ENCODE measurements around the gene TAOK3.

Gene TAOK3

GRCh38 chr12:118212606-118213005 is 160.1 kb downstream of the TAOK3 start:
- no peak for DNase-seq (ENCODE audit: low spot score)

- no peak for DNase-seq (ENCODE audit: low spot score)
Observed at GRCh38 chr12:118206107-118206412, 166.6 kb downstream of the TAOK3 start.

DNA sequence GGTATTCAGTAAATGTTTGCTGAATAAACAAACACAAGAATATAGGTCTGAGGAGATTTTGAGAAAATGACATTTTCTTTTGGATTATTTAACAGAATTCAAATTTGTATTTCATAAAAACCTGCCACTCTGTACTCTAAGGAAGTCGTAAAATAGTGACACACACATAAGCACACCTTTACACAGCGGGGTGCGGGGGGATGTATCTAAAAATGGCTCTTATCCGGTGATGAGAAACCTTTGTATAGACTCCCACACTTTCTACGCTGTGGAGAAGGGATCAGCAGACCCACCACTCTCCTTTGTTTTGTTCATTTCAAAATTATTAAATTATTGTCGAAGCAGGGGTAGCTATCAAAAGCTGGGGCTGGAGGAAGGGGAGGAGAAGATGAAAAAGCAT is 178.7 kb downstream of the TAOK3 start:
- no peak for DNase-seq (ENCODE audit: low spot score)

DNA sequence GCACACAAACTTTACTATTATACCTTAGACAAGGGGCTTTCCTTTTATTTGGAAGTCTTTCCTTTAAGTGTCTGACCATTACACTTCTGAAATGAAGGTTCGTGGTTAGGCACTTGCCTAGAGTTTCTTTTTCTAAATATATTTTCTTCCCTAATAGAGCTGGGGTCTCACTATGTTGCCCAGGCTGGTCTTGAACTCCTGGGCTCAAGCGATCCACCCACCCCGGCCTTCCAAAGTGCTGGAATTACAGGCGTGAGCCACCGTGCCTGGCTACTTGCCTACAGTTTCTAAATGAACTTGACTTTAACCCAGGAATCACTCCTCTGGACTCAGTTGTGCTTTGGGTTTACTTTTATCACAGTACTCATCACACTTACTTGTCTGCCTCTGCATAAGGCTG is 179.2 kb downstream of the TAOK3 start:
- DNase-seq (ENCODE audit: low spot score), result no peak

DNA sequence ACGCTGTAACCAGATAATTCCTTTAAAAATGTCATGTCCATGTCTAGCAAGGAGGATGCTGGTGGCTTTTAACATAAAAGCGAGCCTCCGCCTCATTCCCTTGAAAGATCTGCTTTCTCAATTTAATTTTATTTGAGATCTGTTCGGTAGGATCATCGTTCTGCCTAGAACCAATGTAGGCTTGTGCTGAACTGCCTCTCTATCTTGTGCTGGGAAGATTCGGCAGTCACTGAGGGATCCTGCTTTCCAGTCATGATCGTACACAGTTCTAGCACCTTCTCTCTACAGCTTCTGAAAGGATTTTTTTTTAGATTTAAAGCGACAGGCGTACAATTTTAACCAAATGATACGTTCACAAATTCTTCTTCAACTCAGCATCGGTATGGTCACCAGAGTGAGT is 182.4 kb downstream of the TAOK3 start:
- no peak for DNase-seq (ENCODE audit: low spot score)

GRCh38 chr12:118189741-118190191 is 182.9 kb downstream of the TAOK3 start:
- no peak for DNase-seq (ENCODE audit: low spot score)

DNA sequence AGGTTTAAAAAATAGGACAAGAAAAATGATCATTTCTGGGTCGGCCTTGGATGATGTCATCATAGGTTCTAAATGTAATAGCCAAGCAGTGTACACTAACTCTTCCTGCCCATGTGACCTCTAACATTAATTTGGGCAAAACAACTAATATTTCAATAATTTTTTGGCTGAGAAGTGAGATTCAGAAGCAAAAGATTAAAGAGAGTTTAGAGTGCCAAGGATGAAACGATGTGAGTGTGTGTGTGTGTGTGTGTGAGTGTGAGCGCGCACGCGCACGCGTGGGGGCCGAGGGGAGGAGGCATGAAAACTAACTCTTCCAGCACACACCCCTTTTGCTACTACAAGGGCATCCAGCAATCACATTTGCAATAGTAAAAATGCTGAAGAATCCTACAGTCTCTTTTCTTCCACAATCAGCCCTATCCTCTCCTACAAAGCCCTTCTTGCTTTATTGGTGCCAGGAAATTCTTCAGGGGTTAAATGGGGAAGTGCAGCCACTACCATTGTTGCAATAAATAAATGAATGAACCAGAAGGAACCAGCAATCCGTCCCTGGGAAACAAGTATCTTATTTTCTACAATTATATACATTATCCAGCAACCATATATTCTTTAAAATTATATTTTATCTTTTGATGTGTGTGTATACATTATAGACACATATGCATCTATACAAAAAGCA is 183.9 kb downstream of the TAOK3 start:
- DNase-seq (ENCODE audit: low spot score), result no peak

DNA sequence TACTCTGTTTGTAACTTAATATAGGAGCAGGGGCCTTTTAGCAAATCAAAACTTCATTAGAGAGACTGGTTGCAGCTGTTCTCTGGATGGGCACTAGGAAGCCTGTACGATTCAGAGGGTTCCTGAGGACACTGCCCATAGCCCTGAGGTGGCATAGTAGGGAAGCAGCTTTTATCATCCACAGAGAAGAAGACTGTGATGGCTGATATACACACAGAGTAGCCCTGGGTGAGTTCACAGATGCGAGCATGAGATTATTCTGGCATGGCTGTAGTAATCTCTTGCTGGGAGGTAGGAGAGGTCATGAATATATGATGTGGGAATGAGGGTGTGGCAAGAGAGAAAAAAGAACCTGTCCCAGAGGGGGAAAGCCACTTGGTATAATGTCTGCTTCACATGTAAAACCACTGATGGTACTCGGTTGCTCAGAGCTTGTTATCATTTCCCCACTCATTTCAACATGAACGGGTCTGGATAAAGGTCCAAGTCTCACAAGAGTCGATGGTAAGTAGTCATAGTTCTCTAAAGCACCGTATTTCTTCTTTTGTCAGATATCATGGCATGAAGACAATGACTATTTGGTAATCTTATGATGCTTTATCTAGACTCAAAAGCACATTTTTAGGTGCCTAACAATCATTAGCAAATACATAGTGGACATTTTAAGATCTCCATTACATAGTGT is 184.8 kb downstream of the TAOK3 start:
- no peak for DNase-seq (ENCODE audit: low spot score)

DNA sequence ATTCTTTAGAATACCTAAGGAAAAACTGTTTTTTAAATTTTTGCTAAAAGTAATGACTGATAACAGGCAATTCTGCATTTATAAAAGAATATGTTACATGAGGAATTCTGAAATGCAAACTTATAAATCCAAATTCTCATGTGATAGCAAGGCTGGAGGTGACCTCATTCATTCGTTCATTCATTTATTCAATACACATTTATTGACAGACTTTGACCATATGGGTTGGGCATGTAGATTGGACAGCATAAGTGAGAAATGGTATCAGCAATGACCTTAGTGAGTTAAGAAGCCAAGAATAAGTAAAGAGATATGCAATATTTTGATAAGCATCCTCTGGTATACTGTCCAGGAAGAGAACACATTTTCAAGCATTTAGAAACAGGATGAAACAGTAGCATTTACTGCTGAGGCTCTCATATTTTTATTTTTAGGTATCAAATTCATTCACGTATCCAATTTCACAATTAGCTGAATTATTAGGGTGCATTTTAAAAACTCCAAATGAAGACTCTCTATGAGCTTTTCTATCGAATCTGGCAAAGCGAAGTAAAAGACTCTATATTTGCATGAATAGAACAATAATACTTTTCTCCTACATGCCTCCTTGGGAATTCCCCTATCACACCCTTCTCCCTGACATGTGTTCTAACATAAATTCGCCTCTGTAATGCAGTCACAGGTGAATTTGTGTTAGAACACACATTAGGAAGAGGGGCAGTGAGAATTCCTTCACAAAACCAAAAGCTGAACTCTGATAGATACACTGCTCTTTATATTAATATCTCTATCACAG is 186.9 kb downstream of the TAOK3 start:
- DNase-seq (ENCODE audit: low spot score), result no peak

- DNase-seq (ENCODE audit: low spot score), result no peak
Observed at GRCh38 chr12:118183711-118184110, 189.0 kb downstream of the TAOK3 start.

- DNase-seq (ENCODE audit: low spot score), result no peak
Observed at GRCh38 chr12:118183155-118183554, 189.6 kb downstream of the TAOK3 start.

GRCh38 chr12:118175823-118176447 is 196.8 kb downstream of the TAOK3 start:
- no peak for DNase-seq (ENCODE audit: low spot score)

- no peak for DNase-seq (ENCODE audit: low spot score)
Observed at GRCh38 chr12:118166946-118167345, 205.8 kb downstream of the TAOK3 start.

GRCh38 chr12:118164798-118165486 is 207.8 kb downstream of the TAOK3 start:
- peak; percentile 23 for DNase-seq (ENCODE audit: low spot score)

DNA sequence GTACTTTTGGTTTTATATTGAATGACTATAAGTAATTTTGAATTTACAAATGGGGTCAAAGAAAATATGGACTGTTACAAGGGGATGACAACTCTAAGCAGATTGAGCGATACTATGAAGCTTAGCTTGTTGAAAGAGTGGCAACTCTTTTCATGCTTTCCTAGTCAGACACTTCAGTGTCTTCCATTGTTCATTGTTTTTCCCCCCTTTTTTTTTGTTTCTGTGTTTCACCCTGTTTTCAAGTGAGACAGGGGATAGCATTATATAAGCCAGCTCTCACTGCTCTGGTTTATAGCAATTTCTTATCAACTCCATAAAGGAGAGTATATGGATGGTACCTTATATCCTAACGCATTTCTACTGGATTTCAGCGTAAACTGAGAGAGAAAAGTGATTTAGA is 212.2 kb downstream of the TAOK3 start:
- no peak for DNase-seq (ENCODE audit: low spot score)

- DNase-seq (ENCODE audit: low spot score), result no peak
Observed at GRCh38 chr12:118151755-118152154, 221.0 kb downstream of the TAOK3 start.

DNA sequence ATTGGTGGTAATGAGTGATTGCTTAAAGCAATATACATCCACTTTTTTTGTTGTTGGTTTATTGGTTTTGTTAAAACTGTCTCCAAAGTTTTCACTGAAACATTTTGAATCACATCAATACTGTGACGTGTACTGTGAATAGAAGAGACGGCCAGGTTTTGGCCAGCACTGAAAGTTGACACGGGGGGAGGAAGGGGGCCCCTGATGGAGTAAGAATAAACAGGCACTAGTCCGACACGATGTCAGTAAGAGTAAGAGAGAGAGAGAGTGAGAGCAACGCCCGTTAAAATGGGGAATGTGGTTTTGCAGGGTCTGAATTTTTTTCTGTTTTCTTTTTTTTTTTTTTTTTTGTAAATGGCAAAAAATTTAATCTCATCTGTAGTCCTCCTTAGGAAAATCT is 222.1 kb downstream of the TAOK3 start:
- DNase-seq (ENCODE audit: low spot score), result no peak

DNA sequence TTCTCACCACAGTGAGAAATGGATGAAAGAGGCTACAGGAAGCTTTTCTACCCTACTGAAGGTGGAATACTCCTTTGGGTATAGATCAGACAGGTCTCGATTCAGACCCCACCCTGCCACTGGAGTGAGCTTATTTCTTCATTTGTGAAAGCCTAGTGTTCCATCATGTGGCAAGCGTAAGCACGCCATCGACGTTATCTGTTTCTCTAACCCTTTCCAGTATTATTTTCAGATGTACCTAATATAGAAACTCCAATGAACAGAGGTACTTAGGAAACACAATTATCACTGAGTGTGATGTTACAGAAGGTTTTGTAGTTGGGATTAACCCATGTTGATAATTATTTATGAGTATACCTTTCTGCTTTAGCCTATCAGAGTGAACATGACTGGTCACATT is 224.4 kb downstream of the TAOK3 start:
- DNase-seq (ENCODE audit: low spot score), result no peak

- no peak for DNase-seq (ENCODE audit: low spot score)
Observed at GRCh38 chr12:118145798-118146156, 226.9 kb downstream of the TAOK3 start.

DNA sequence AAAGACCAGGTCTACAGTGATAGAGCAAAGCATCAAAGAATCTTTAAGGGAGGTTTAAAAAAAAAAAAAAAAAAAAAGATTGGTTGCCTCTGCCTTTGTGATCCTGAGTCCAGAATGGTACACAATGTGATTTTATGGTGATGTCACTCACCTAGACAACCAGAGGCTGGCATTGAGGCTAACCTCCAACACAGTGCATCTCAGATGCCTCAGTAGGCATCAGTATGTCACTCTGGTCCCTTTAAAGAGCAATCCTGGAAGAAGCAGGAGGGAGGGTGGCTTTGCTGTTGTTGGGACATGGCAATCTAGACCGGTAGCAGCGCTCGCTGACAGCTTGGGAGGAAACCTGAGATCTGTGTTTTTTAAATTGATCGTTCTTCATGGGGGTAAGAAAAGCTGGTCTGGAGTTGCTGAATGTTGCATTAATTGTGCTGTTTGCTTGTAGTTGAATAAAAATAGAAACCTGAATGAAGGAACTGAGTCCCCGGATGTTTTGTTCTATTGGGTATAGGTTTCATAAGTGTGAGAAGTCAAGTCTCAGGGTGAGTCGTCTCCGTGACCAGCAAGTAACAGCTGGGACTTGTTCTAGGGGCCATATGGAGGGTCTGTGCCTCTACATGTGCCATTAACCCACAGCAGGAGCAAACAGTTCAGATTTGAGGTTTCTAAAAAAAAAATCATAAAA is 227.5 kb downstream of the TAOK3 start:
- no peak for DNase-seq (ENCODE audit: low spot score)

DNA sequence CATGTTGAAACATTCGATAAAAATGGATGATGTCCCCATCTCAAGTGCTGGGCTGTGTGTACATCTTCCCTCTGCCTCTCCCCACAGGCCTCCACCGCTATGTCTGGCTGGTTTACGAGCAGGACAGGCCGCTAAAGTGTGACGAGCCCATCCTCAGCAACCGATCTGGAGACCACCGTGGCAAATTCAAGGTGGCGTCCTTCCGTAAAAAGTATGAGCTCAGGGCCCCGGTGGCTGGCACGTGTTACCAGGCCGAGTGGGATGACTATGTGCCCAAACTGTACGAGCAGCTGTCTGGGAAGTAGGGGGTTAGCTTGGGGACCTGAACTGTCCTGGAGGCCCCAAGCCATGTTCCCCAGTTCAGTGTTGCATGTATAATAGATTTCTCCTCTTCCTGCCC is 228.2 kb downstream of the TAOK3 start:
- no peak for DNase-seq (ENCODE audit: low spot score)

GRCh38 chr12:118140825-118141224 is 231.9 kb downstream of the TAOK3 start:
- no peak for DNase-seq (ENCODE audit: low spot score)

Measured in HuH-7 (cell line).